ENCODE results near the gene SH3RF3.
A peak's percentile ranks its signal among the peaks of the same experiment; 100 is the strongest.
"Not testable (repeated sequence)": the region's sequence is repeated elsewhere in the genome, so short reads cannot be mapped to it uniquely, and the experiment has no call there.

SH3RF3 gene

DNA sequence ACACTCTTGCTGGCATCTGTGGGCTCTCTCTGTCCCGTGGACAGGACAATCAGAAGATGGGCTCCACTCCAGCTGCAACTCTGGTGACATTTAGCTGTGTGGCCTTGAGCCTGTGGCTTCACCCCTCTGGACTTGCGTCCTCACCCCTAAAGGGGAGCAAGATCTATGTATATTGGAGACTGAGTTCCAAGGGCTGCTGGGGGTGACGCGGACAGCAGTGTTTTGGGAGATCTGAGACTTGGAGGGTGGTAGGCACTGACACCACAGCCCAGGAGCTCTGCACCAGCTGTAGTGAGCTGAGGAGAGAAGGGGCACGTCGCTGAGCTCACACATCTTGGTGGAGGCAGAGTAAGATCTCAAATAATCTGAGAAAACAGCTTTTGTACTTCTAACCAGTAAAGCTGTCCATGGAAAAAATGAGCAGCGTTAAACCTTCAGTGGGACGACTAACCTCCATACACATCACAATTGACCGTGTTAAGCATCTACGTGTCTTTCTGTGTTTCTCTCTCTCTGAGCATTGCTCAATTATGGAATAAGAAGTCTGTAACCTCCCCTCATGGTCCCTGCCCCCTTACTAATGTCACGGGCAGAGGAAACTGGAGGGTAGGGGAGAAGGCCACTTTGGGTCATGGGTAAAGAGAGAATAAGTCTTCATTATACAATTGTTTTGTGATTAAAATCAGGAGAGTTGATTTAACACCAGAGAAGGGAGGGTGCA lies 85.8 kb downstream of the SH3RF3 start:
- DNase-seq (ENCODE audit: low read depth in 2 of 3, low spot score in 1 of 3), result peak in 1 of 3 donors; percentile 29

DNA sequence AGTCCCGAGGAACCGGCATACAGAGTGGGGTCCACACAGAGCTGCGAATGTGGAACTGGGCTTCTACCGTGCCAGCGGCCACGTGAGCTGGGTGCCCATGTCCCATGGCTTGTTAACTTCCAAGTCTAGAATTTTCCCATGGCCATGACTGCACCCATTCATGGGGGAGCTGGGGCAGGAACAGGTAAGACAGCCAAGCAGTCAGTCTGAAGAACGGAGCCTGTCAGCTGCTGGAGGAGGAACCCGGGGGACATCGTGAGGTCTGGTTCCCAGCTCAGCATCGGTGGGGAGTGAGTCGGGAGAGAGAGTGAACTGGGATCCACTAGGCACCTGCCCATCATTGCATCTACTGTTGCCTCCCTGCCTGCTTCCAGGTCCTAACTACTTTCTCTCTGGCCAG lies 86.9 kb downstream of the SH3RF3 start:
- DNase-seq (ENCODE audit: low read depth in 2 of 3, low spot score in 1 of 3), result no peak

DNA sequence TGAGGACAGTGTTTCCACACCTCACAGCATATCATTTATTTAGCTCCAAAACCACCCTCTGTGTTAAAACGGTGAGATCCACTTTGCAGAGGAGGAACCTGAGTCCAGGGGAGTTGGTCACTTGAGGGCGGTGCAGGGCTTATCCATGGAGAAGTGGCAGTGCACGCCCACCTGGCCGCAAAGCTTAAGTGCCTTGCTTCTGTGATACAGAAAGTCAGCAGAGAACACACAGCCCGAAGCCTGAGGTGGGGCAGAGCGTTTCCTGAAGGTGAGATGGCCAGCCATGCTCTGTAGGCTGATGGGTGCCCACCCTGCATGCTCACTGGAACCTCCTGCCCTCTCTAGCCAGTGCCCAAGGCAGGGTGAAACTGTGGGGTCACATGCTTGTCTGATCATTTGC lies 87.3 kb downstream of the SH3RF3 start:
- DNase-seq (ENCODE audit: low read depth in 2 of 3, low spot score in 1 of 3), result no peak

DNA sequence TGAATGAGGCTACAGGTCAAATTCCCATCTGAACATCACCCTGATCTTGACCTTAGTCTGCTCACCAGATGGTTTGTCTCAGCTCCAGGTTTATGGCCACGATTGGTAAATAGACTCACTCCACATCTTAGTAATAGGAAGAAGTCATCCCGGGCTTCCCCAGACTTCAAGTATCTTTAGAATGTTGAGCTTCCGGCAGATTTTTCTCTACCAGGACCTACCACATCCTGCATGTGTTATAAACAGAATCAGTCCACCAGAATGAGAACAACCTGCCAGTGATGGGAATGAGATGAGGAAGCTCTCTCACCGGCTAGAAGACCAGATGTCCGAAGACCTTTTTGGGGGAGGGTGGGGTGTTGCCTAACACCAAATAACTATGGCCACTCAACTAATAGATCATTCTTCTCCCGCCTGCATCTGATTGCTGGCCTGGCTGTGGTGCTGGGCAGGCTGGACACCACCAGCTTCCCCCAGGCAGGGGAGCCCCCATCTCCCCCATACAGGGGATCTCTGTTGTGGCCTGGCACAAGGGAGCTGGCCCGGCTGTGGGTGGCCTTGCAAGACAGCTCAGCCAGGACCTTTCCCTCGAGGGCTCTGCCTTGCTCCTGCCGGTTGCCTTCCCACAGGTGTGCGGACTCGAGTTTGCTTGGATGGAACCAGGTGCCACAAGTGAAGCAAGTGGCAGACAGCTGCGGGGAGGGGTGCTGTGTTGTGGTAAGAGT lies 88.5 kb downstream of the SH3RF3 start:
- DNase-seq (ENCODE audit: low read depth in 2 of 3, low spot score in 1 of 3), result no peak

DNA sequence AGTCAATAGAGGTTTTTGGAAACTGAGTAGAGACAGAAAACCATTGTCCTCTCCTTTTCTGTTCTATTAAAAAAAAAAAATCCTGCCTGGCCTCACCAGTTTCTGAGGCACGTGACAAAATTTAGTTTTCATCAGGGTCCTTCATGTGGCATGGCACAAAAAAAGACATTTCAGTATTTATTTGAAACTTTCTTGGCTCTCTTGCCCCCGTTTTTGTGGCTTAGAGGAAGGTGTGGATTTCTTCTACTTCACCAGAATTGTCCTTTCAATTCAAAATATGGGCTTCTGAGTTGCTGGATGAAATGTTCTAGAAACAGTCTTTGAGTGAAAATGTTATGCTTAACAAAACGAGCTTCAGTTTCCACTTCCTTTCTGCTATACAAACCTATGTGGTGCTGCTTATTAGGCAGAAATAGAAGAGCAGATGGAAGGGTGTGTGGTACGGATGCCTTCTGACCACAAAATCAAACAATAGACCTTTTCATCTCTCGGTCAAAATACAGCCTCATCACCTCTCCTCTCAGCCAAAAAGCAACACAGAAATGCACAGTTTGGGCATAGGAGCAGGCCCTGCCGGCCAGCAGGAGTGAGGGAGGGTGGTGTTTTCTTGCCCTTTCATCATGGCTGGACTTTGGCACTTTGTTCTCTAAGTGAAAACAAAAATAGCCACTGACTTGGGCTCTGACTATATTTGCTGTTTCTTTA lies 89.2 kb downstream of the SH3RF3 start:
- no peak for DNase-seq (ENCODE audit: low read depth in 2 of 3, low spot score in 1 of 3)

DNA sequence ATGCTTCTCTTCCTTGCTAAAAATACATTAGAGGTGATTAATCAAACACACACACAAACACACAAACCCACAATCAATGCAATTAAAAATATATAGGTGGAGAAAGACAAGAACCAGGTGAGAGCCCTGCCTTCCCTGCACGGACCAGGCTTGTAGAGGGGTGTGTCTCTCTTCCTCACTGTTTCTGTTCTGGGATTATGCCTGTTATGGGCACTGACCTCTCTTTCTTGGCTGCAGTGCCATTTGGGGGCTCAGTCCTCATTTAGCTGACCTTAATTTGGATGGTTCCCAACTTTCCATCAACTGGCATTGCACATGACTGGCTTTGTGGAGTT lies 89.8 kb downstream of the SH3RF3 start:
- DNase-seq (ENCODE audit: low read depth in 2 of 3, low spot score in 1 of 3), result no peak

DNA sequence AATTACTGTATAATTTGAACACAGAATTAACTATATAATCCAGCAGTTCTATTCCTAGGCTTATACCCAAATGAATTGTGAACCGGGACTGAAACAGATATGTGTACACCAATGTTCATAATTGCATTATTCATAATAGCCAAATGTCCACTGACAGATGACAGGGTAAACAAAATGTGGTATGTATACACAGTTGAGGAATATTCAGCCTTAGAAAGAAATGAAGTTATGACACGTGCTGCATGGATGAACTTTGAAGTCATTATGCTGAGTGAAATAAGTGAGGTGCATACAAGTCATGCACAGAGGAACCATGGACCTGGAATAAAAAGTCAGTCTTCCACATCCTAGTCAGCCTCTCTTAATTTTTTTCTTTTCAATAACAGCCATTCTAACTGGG lies 91.9 kb downstream of the SH3RF3 start:
- DNase-seq (ENCODE audit: low read depth in 2 of 3, low spot score in 1 of 3), result no peak

DNA sequence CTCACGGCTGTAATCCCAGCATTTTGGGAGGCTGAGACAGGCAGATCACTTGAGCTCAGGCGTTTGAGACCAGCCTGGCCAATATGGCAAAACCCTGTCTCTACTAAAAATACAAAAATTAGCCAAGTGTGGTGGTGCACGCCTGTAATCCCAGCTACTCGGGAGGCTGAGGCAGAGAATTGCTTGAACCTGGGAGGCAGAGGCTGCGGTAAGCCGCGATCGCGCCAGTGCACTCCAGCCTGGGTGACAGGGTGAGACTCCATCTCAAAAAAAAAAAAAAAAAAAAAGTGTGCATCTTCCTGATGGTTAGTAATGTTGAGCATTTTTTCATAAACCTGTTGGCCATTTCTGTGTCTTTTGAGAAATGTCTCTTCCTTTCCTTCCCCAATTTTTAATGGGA lies 92.3 kb downstream of the SH3RF3 start:
- DNase-seq (ENCODE audit: low read depth in 2 of 3, low spot score in 1 of 3), result not testable (repeated sequence)

DNA sequence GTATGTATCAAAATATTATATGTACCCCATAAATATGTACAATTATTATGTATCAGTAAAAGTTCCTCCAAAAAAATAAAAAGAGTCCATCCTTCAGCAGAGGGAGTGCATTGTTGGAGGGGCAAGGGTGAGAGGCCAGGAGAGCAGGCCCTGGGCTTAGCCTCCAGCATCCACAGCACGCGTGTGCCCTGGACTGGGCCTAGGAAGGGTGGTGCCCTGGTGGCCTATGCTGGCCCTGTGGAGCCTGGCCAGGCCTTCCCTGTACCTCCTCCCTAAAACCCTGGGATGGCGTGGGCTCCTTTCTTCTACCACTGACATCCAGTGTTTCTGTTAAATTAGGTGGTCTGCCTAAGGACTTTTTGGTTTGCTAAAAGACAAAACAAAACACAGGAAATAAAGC lies 93.4 kb downstream of the SH3RF3 start:
- no peak for DNase-seq (ENCODE audit: low read depth in 2 of 3, low spot score in 1 of 3)

DNA sequence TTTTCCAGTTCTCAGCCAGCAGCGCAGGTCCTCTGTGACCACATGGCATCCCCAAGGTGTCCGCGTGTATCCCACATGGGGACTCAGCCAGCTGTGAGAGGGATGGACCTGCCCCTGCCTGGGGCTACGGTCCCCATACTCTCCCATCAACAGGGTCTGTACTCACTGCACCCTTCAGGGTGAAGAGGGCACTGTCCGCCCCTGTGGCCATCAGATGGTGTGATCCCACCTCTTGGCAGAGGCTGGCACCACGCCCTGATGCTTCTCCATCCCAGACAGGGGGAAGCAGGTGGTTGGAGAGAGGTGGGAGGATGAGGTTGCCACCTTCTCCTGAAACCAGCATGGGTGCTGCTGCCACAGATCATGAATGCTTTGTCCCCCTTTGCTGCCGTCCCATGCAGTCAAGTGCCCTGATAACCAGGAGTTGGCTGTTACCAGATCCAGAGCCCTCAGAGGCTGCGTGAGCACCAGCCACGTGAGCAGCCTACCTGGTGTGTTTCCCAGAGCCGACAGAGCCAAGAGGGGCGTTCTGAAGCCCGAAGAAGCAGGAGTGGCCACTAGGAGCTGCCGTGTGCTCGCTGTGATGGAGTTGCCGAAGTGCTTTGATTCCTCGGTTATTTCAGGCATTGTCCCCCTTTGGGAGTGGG lies 93.9 kb downstream of the SH3RF3 start:
- no peak for DNase-seq (ENCODE audit: low read depth in 2 of 3, low spot score in 1 of 3)

DNA sequence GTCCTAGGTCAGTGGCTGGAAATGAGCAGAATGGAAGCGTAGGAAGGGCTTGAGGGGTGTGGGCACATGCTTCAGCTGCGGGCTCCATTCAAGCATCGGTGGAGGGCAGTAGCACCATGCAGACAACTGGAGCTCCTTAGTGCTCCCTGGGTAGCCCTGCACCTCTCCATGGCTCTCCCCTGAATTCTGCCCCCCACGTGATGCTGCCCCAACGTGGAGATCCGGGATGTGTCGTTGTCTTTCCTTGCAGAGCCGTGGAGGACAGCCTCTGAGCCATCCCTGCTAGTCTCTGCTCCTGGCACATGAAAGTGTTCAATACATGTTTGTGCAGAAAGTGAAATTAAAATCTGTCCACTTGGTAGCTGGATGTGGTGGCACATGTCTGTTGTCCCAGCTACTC lies 94.5 kb downstream of the SH3RF3 start:
- no peak for DNase-seq (ENCODE audit: low read depth in 2 of 3, low spot score in 1 of 3)

DNA sequence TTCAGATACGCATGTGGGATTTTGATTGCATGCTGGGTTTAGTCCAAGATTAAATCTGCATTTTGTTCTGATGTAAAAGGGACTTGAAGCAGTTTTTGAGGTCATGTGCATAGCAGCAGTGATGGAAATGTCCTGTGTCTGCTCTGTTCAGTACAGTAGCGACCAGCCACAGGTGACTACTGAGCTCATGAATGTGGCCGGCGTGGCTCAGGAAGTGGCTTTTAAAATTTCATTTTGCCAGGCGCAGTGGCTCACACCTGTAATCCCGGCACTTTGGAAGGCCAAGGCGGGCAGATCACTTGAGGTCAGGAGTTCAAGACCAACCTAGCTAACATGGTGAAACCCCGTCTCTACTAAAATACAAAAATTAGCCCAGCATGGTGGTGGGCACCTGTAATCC lies 95.3 kb downstream of the SH3RF3 start:
- not testable (repeated sequence) for DNase-seq (ENCODE audit: low read depth in 2 of 3, low spot score in 1 of 3)

DNA sequence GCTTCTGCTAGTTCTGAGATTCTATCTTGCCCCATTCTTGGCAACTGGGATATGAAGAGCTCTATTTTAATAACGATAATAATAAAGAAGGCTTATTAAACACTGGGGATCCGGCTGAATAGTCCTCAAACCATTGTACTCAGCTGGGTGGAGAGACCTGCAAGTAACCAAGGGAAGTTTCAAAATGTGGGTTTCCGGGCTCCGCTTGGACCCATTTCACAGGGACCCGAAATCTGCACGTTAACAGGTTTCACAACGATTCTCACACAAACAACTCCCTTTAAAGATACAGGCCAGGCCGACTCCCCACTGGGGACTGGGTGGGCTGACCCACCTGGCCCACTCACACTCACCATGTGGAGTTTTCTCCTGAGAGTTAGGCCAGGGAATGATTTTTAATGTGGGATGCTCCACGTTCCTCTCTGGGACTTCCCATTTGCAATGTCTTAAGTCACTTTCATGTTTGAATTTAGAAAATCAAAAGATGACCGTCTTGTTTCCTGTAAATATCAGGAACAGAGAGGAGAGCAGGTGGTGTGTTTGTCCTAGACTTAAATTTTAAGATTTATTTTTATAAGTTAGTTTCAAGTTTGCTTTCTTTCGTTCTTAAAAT lies 96.3 kb downstream of the SH3RF3 start:
- DNase-seq (ENCODE audit: low read depth in 2 of 3, low spot score in 1 of 3), result no peak

DNA sequence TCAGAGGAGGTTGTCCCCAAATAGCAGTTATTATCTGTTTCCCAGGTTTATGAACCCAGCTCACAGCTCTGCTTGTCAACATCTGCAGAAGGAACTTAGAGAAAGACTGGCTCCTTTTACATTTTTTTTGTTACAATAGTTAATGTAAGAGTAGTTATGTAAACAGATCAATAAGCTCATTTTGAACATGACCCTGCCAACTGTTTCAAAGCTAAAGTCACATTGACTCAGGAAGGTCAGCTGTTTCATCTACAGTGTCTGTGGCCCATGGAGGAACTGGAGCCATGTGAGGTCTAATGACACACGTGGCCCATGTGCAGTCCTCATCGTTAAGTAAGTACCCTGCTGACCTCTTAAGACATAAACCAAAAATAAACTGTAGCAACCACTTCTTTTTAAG lies 97.1 kb downstream of the SH3RF3 start:
- no peak for DNase-seq (ENCODE audit: low read depth in 2 of 3, low spot score in 1 of 3)

DNA sequence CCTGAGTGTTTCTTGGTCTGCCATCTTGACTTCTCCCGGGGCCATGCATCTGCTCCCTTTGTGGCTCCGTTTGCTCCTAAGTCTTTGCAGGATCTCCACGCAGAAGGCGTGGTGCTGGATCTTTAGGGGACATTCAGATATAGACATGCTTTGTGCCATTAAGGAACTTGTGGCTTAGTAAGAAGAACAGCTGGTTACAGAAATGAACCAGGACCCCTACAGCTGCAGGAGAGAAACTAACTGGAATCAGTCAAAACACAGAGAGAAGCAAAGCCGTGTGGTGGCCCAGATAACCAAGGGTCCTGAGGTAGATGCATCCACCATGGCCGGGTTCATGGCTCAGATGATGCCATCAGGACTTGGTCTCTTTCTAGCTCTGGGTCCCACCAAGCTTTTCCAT lies 97.6 kb downstream of the SH3RF3 start:
- no peak for DNase-seq (ENCODE audit: low read depth in 2 of 3, low spot score in 1 of 3)

DNA sequence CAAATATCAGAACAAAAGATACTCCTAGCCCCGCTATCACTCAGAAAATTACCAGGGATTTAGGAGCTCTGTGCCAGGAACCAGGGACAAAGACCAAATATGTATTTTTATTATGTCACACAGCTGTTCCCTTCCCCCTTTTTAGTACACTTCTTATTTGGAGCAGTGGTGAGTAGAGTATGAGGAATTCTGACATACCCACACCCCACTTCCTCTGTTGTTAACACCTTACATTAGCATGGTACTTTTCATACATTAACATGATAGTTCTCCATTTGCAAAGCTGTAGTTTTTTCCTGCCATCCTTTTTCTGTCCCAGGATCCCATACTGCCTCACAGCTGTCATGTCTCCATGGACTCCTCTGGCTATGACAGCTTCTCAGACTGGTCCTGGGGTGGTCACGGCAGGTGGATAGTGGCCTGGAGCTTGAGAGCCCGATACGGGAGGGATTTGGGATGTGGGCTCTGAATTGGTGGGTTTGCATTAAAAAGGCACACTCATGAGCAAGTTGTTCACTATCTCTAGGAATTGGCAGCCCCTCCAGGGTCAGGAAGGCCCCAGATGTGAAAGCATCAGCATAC lies 100.2 kb downstream of the SH3RF3 start:
- no peak for DNase-seq (ENCODE audit: low read depth in 2 of 3, low spot score in 1 of 3)

DNA sequence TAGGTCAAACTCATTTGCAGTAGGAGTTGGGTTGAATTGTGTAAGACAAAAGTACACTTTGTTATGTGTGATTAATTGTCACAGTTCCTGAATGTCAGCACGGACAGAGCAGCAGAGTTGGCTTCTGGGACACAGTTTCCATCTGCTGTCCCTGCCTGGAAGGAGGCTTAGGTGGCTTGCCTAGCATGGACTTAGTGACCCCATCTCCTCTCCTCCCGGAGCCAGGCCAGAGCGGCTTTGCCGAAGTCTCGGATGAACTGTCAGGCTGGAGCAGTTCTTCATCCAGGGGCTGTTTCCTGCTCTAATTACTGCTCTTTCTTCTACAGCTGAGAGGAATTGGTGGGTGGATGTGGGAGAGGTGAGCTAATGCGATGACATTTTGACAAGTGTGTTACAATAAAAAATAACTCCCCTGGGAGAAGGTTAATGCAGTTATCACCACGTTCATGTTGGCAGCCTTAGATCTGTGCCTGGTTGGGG lies 102.0 kb downstream of the SH3RF3 start:
- no peak for DNase-seq (ENCODE audit: low read depth in 2 of 3, low spot score in 1 of 3)

DNA sequence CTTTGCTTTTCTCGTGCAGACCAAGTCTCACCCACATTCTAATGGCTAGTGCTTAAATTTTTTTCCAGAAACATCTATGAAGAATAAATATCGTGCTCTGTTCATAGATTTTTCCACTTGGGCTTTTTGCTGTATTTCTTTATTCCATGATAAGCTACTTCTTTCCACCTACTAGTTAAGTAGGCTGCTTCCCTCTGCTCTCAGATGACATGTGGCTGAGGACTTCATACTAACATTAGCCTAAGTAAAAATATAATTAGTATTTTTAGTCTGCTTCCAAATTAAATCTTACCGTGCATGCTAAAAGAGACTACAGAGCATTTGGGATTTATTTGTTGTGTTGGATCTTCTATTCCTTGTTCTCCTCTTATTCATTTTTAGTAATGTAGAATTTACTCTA lies 102.4 kb downstream of the SH3RF3 start:
- DNase-seq (ENCODE audit: low read depth in 2 of 3, low spot score in 1 of 3), result no peak

DNA sequence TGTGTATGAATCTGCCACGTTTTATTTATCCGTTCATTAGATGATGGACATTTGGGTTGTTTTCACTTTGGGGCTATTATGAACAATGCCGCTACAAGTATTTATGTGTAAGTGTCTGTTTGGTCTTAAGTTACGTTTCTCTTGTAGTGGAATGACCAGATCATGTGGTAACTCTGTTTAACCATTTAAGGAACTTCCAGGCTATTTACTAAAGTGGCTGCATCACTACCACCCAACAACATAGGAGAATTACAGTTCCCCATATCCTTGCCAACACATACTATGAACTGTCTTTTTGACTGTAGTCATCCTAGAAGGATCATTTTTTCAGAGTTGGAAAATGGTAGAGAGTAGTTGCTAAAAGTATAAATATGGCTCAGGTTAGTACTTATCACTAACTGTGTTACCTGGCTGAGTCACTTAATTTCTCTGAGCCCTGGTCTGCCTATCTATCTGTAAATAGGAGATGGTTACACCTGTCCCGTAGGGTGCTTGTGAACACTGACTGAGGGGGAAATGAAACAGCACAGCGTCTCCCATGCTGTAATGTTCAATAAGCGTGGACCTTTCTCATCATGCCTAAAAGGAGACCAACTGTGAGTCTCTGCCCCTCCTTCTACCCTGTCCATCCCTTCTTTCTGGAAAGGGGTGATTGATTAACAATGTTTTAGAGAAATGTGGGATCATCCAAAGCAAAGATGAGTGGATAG lies 103.1 kb downstream of the SH3RF3 start:
- no peak for DNase-seq (ENCODE audit: low read depth in 2 of 3, low spot score in 1 of 3)

DNA sequence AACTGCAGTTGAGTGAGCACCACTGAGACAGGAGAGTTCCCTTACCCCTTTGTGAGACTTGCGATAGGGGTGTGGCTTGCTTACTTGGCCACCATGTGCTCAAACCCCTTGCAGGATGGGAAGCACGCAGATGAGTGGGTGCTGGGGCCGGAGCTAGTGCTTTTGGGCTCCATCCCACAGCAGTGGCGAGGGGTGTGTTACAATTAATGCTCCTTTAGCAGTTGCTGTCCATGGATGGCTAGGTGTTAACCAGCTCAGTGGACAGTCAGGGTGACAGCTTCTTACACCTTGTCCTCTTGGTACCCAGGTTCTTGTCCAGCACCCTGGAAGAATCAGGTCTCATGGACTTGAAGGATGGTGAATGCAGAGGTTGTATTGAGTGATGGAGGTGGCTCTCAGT lies 103.9 kb downstream of the SH3RF3 start:
- DNase-seq (ENCODE audit: low read depth in 2 of 3, low spot score in 1 of 3), result no peak
